ENCODE measurements around the gene CHAC1. TPM values are rescaled to one million over a fixed set of nuclear protein-coding genes. Genes with fewer than 3 reads are reported as not detected.
"Not testable (repeated sequence)": the region's sequence is repeated elsewhere in the genome, so short reads cannot be mapped to it uniquely, and the experiment has no call there.

Gene CHAC1
- total RNA-seq, 1 experiment from 2014 or later, result 11.6 TPM

GRCh38 chr15:40952301-40952900 lies 870 bp upstream of the CHAC1 start:
- peak overlapping the region; percentile 69 for H3K4me3 ChIP-seq (ENCODE audit: low read depth, low read length, poor library complexity, severe bottlenecking)
- intact Hi-C loops (cut with micrococcal nuclease; ENCODE audit: unreplicated experiment), result loop anchor here (5.0 kb wide), 1 partner anchor 280 kb away; the partner anchor contains the start of genes CHP1 and EXD1
- TF ChIP-seq CTCF (conservative IDR thresholded peaks at IDR 0.05; ENCODE audit: low read depth, low read length), result no peak
- ChIA-PET POLR2A (ENCODE audit: low non-redundant PET) (no interaction called here), CTCF (interaction anchor here (0.7 to 1.5 kb wide), 2 partner anchors 11 to 284 kb away, joined by 3 to 10 read pairs; no protein-coding TSS in a partner anchor)
- peaks cover 21% of the 10 kb centered on the region for H3K36me3 ChIP-seq (ENCODE audit: insufficient read depth, low read length, poor library complexity, severe bottlenecking)
- H3K27me3 ChIP-seq (replicated peaks; ENCODE audit: insufficient read depth, low read depth, low read length, poor library complexity), result no peaks in the 10 kb centered on the region
- H3K4me1 ChIP-seq (ENCODE audit: insufficient read depth, low read length, poor library complexity, severe bottlenecking), result peaks cover 38% of the 10 kb centered on the region
- peak overlapping the region; percentile 99 for H3K27ac ChIP-seq (ENCODE audit: low read depth, low read length, poor library complexity, severe bottlenecking)
- no peak for DNase-seq (ENCODE audit: low spot score)
- no peaks in the 10 kb centered on the region for H3K9me3 ChIP-seq (ENCODE audit: low read depth, low read length, poor library complexity, severe bottlenecking)
- no TSS peak for BruUV-seq (replicated peaks)

- TF ChIP-seq EZH2 (IDR thresholded peaks at IDR 0.05; ENCODE audit: borderline replicate concordance, low read depth, low read length, poor library complexity, severe bottlenecking) (no peak), CTCF (conservative IDR thresholded peaks at IDR 0.05; ENCODE audit: low read depth, low read length) (no peak)
- Histone ChIP-seq H3K9me3 (ENCODE audit: low read depth, low read length, poor library complexity, severe bottlenecking) (no peaks in the 10 kb centered on the region), H3K27ac (ENCODE audit: low read depth, low read length, poor library complexity, severe bottlenecking) (peak overlapping the region; percentile 99), H3K27me3 (replicated peaks; ENCODE audit: insufficient read depth, low read depth, low read length, poor library complexity) (no peaks in the 10 kb centered on the region), H3K4me3 (ENCODE audit: low read depth, low read length, poor library complexity, severe bottlenecking) (peak overlapping the region; percentile 69), H3K36me3 (ENCODE audit: insufficient read depth, low read length, poor library complexity, severe bottlenecking) (peaks cover 21% of the 10 kb centered on the region), H3K4me1 (ENCODE audit: insufficient read depth, low read length, poor library complexity, severe bottlenecking) (peaks cover 43% of the 10 kb centered on the region)
- CTCF ChIA-PET, result interaction anchor here (0.7 to 1.5 kb wide), 2 partner anchors 12 to 51 kb away, joined by 5 to 10 read pairs; no protein-coding TSS in a partner anchor
- intact Hi-C loops (cut with micrococcal nuclease; ENCODE audit: unreplicated experiment), result loop anchor here (5.0 kb wide), 1 partner anchor 279 kb away; the partner anchor contains the start of genes CHP1 and EXD1
- DNase-seq (ENCODE audit: low spot score), result no peak
- POLR2A ChIA-PET (ENCODE audit: low non-redundant PET), result interaction anchor here (0.6 kb wide), 1 partner anchor 8 kb away, joined by 3 read pairs; no protein-coding TSS in a partner anchor
- no TSS peak for BruUV-seq (replicated peaks)
These were observed 423 bp downstream of the CHAC1 start for GRCh38 chr15:40953713-40954074.

GRCh38 chr15:40954158-40954848 lies 1.0 kb downstream of the CHAC1 start:
- POLR2A ChIA-PET (ENCODE audit: low non-redundant PET), result interaction anchor here (0.6 to 1.1 kb wide), 3 partner anchors 26 to 1978 kb away, joined by 5 to 7 read pairs (median 6); no protein-coding TSS in a partner anchor
- DNase-seq (ENCODE audit: low spot score); H3K27ac ChIP-seq (ENCODE audit: low read depth, low read length, poor library complexity, severe bottlenecking); H3K27me3 ChIP-seq (replicated peaks; ENCODE audit: insufficient read depth, low read depth, low read length, poor library complexity); H3K9me3 ChIP-seq (ENCODE audit: low read depth, low read length, poor library complexity, severe bottlenecking): not testable (repeated sequence)
- CTCF ChIA-PET, result interaction anchor here (0.7 kb wide), 1 partner anchor 52 kb away, joined by 5 read pairs; no protein-coding TSS in a partner anchor
- H3K4me3 ChIP-seq (ENCODE audit: low read depth, low read length, poor library complexity, severe bottlenecking), result peak overlapping the region; percentile 69
- H3K36me3 ChIP-seq (ENCODE audit: insufficient read depth, low read length, poor library complexity, severe bottlenecking), result peaks cover 21% of the 10 kb centered on the region
- peaks cover 43% of the 10 kb centered on the region for H3K4me1 ChIP-seq (ENCODE audit: insufficient read depth, low read length, poor library complexity, severe bottlenecking)
- intact Hi-C loops (cut with micrococcal nuclease; ENCODE audit: unreplicated experiment), result loop anchor here (5.0 kb wide), 1 partner anchor 278 kb away; the partner anchor contains the start of genes CHP1 and EXD1
- TSS peak; percentile 63 for BruUV-seq (replicated peaks)
